HG03095 (cell line): ENCODE data around the gene GPR65.

ENCODE experiments used
- ATAC-seq: cut with Tn5 transposase; IDR thresholded peaks from one replicate; pipeline ENCODE4 v1.9.1; 2021; ENCODE audit warnings: moderate library complexity; ENCODE audit not compliant: unreplicated experiment

Gene GPR65

DNA sequence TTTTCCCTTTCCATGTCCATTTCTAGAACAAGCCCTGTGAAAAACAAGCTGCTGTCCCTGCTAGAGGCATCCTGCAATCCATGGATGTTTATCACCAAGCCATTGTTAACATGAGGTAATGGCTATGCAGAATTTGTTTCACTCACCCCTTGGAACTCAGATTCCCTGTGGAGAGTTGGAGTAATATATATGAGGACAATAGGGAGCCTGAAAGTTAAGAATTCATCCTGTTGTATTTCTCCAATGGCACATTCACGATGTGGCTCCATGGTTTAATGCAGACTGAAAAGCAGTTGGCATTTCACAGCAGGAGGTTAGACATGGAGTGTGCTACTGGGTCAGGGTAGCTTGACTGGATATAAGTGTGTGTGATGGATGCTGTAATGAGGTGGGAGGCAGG is 32.4 kb downstream of the GPR65 start:
- no peak for ATAC-seq

DNA sequence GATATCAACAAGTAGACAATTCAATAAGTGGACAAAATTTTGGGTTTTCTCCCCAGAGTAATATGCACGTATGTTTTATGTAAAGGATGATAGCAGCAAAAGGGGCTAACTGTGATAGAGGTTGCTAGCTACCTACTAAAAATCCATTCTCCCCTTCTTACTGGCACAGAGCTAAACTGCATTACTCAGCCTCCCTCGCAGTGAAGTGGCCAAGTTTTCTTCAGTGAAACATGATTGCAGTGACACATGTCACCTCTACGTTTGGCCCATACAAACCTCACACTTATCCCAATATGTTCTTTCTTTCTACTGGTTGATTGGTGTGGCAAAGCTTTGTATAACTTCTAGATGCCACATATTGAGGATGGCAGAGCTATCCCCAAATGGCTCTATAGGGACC is 34.3 kb downstream of the GPR65 start:
- ATAC-seq = no peak

DNA sequence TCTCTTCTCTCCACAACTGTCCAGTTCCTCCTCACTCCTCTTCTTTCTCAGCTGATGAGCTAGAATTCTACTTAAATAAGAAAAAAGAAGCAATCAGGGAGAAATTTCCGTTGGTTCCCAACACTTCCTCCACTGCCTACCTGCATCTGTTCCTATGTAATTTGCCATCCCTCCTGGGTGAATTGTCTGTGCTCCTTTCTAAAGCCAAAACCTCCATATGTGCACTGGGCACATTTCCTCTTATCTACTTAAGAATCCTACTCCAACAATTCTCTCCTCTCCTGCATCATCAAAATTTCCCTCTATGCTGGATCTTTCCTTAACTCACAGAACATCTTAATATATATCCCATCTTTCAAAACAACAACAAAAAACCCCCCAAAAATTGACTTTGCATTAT is 35.2 kb downstream of the GPR65 start:
- ATAC-seq = no peak

DNA sequence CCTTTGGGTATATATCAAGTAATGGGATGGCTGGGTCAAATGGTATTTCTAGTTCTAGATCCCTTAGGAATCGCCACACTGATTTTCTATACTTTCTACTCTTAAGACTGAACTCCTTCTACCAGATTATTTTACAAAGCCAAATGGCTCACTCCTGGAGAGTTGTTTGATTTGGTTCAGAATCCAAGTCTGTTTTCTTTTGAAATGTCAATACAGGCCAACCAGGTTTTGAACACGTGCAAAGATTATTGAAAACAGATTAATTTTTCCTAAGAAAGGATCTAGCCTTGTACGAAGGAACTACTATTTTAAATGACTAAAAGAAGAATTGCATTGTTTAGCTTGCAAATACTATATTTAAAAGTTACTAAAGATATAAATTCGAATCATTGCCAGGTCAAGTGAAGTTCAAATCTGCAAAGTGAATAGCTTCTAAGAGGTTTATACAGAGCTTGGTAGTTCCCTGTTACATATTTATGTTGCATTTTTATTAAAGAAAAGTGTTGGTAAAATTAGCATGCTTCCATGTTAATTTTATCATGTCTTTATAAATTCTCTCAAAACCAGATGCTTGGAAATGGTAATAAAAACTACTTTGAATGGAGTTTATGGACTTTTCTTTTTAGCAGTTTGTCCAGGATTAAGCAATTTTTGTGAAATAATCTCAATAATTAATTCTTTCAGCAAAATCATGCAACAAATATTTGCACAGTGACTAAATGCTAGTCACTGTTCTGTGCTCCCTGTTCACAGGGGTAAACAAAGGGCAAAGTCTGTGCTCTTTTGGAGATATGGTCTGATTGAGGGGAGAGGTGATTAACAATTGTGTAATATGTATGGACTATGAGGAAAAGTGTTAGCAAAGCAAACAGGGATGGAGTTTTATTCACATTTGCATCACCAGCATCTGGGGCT is 38.9 kb downstream of the GPR65 start:
- ATAC-seq = no peak

DNA sequence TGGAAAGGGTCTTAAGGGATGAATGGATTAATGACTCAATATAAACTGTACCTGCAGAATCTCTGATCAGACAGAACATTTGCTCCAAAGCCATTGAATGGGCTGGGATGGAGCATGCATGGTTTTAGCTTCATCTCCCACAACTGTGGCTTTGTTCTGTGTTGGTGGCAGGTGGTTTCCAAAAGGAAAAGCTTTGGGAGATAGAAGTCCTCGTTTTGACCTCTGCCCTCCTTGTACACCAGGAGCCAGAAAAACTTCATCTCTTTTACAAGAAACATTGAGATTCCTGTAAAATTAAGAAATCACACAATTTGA is 39.5 kb downstream of the GPR65 start:
- ATAC-seq = no peak

DNA sequence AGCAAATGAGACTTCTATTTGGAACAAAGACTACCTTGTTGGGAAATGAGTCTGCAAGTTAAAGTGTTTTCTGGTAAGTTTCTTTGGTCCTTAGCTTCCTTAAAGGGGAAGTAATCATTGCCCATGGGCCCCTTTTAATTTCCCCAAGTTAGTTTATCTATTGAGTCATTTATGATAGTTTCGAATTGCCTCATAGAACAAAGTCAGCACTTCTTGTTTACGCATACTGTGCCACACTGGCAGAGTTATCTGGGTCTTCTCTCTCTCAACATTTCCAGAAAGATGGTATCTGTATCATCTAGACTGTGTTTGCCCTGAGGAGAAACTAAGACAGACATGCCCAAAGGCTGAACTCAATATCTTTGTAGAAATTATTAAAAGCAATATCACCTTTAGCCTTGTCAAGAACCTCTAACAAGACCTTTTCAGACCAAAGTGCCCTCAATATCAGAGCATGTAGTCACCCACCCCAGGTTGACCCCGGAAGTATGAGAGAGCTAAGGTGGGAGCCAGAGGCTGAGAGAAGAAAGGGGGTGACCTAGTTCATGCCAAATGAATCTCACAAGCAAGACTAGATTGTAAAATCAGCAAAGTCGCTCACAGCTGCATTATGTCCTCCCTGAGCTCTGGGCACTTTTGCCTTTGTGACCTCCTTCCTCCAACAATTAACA is 40.0 kb downstream of the GPR65 start:
- no peak for ATAC-seq

DNA sequence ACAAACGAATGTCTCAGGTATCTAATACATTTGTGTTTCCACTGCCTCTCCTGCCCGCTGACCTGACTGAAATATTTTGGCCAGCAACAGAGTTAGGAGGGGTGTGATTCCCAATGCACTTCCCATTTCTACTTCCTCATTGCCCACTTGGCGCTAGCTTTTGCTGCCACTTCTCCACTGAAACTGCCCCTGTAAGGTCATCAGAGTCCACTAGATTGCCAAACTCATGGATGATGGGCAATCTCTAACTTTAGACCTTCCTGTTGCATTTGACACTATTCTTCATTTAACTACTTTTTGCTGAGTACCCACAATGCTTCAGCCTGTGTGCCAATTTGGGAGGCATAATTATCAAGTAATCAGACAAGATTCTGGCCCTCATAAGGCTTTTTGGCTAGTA is 40.8 kb downstream of the GPR65 start:
- no peak for ATAC-seq

DNA sequence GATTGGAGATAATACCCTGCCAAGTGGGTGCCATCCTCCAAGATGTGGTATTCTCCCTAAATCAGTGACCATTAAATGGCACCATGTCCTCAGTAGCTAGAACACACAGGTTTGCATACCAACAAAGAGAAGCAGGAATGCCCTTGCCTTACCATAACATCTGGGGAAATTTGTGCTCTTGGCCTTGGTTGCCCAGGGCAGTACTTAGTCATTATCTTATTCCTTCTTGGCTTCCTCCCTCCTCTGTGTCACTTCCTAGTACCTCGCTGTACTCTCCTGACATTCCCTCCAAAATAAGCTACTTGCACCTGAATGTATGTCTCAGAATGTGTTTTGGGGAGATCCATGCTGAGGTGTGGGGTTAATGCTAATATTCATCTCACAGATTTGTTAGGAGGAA is 43.4 kb downstream of the GPR65 start:
- no peak for ATAC-seq

DNA sequence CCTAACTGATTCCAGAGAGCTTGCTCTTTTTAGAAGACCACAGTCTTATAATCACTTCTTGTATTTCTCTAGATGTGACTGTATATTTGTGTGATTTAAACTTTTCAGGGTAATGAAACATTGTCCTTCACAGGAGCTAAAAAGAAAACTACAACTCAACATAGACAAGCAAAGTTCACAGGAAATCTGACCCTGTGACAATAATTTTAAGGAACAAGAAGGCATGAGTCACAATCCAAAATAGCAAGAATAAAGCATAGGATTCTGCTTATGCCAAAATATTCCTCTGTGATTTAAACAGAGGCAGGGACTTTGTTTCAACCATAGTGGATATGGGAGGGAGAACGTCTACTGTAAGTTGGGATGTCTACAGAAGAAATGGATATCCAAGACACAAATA is 44.3 kb downstream of the GPR65 start:
- ATAC-seq = no peak

DNA sequence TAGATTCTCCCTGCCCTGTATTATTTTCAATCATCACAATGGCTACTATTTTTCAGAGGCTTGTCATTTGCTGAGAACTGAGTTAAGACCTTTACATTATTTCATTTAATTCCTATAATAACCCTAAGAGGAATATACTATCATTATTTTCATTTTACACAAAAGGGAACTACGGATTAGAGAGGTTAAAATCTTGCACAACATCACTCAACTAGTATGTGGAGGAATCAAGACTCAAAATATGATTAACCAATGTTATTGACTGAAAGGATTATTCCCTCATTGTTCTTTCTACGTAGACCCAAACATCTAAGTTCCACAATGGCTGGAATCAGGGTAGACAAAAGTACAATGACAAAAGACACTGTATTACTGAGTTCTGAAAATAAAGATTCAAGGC is 45.0 kb downstream of the GPR65 start:
- ATAC-seq = no peak

DNA sequence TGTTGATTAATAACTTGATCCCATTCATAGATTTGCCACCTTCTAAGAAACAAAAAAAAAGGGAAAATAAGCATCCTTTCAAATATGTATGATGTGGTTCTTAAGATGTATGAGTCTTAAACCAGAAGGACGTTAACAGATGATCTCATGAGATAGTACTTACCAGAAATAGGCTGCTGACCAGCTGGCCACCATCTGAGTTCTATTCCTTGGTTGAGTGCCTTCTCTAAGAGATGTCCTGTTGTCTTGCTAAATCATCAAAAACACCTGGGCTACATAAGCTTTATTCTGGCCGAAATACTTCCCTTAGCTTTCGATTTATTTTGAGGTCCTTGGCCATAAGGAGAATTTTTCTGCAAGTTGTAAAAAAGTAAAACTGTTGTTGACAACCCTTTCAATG is 55.6 kb downstream of the GPR65 start:
- no peak for ATAC-seq

DNA sequence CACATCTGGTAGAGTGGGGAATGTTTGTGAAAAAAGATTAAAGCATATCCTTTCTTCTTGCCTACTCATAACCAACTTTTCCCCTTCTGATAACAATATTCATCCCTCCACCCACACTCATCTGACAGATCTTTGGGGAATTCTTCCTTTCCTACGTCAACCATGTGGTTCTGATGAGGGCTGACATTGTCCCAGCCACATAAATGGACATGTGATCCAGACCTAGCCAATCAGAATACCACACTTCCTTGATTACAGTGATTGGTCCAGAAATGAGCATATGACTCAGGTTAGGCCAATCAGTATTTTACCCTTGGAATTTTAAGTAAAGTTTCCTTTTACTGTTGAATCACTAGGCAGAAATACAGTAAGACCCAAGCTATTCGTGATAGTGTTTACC is 58.9 kb downstream of the GPR65 start:
- ATAC-seq = no peak
